ENCODE results near the gene MAPKAPK2. TPM values are rescaled to one million over a fixed set of nuclear protein-coding genes. Genes with fewer than 3 reads are reported as not detected.
"Not testable (repeated sequence)": the region's sequence is repeated elsewhere in the genome, so short reads cannot be mapped to it uniquely, and the experiment has no call there.

The MAPKAPK2 gene
- total RNA-seq, 4 donors from 2014 or later, result 37.8 to 50.7 (median 43.2) TPM

DNA sequence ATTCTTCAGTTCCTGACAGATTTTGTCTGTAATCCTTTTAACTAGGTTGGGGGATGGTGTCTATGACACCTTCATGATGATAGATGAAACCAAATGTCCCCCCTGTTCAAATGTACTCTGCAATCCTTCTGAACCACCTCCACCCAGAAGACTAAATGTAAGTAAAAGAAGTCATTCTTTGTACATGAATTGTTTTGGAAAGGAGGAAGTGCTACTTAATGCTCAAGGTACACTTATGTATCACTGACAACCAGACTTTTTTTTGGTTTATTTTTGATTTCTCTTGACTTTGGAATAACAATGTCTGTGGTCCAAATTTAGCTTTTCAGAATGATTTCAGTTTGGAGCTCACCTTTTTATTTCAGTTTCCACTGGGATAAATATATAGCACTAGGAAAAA is 47.1 kb upstream of the MAPKAPK2 start:
- Histone ChIP-seq H3K9me3 (no peaks in the 10 kb centered on the region), H3K4me1 (peaks cover 4 to 44% (median 20%) of the 10 kb centered on the region in 3 donors), H3K36me3 (no peaks in the 10 kb centered on the region), H3K27me3 (no peaks in the 10 kb centered on the region), H3K4me3 (no peak overlapping the region), H3K27ac (no peak overlapping the region)
- no peak for DNase-seq
- TF ChIP-seq, protein P1, sequence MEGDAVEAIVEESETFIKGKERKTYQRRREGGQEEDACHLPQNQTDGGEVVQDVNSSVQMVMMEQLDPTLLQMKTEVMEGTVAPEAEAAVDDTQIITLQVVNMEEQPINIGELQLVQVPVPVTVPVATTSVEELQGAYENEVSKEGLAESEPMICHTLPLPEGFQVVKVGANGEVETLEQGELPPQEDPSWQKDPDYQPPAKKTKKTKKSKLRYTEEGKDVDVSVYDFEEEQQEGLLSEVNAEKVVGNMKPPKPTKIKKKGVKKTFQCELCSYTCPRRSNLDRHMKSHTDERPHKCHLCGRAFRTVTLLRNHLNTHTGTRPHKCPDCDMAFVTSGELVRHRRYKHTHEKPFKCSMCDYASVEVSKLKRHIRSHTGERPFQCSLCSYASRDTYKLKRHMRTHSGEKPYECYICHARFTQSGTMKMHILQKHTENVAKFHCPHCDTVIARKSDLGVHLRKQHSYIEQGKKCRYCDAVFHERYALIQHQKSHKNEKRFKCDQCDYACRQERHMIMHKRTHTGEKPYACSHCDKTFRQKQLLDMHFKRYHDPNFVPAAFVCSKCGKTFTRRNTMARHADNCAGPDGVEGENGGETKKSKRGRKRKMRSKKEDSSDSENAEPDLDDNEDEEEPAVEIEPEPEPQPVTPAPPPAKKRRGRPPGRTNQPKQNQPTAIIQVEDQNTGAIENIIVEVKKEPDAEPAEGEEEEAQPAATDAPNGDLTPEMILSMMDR (IDR thresholded peaks at IDR 0.05), result no peak
- TF ChIP-seq POLR2A (IDR thresholded peaks at IDR 0.05), result no peak
- intact Hi-C loops (cut with DNase I), result no loop called here

DNA sequence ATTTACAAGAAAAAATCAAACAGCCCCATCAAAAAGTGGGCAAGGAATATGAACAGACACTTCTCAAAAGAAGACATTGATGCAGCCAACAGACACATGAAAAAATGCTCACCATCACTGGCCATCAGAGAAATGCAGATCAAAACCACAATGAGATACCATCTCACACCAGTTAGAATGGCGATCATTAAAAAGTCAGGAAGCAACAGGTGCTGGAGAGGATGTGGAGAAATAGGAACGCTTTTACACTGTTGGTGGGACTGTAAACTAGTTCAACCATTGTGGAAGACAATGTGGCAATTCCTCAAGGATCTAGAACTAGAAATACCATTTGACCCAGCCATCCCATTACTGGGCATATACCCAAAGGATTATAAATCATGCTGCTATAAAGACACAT is 42.6 kb upstream of the MAPKAPK2 start:
- WGBS, 2 donors, result 80 to 92% methylated on average over 2 of the region's 2 CpGs
- H3K36me3 ChIP-seq, result not testable (repeated sequence)

DNA sequence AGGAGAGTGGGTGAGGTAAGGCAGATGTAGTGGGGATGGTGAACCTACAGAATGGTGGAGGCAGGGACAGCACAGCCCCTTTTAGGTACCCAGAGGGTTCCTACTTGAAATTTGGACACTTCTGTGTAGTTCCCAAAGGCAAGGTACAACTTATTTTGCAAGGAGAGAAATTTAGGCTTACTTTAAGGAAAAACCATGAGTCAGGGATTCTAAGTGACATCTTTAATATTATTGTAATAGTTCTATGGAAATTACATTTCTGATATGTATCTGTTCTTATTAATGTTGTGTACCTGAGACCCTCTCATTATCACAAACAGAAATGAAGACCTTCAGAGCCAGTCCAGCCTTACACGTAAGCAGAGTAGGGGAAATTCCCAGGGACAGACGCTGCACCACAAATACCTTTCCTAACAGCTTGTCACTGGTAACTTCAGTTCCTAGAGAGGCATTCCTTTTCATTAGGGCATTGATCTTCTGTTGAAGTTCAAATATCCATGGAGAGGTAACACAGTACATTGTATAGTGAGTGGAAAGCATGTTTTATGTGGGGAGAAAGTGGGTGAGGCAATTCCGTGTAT is 41.5 kb upstream of the MAPKAPK2 start:
- H3K4me1 ChIP-seq, result no peaks in the 10 kb centered on the region
- no peak overlapping the region for H3K4me3 ChIP-seq
- no peaks in the 10 kb centered on the region for H3K27me3 ChIP-seq
- intact Hi-C loops (cut with DNase I), result no loop called here
- no peak overlapping the region for H3K27ac ChIP-seq
- 73 to 83% methylated on average over 3 of the region's 3 CpGs for WGBS, 2 donors
- peaks cover 0 to 20% (median 6%) of the 10 kb centered on the region in 3 donors for H3K36me3 ChIP-seq
- DNase-seq, result no peak
- no peaks in the 10 kb centered on the region for H3K9me3 ChIP-seq
- no peak for TF ChIP-seq POLR2A (IDR thresholded peaks at IDR 0.05)
- TF ChIP-seq, protein P1 (IDR thresholded peaks at IDR 0.05), result no peak

More for the DNA sequence above, 42.6 kb upstream of the MAPKAPK2 start:
- H3K4me1 ChIP-seq; H3K27ac ChIP-seq; intact Hi-C loops (cut with DNase I); H3K27me3 ChIP-seq; H3K9me3 ChIP-seq; DNase-seq; H3K4me3 ChIP-seq: not testable (repeated sequence)

DNA sequence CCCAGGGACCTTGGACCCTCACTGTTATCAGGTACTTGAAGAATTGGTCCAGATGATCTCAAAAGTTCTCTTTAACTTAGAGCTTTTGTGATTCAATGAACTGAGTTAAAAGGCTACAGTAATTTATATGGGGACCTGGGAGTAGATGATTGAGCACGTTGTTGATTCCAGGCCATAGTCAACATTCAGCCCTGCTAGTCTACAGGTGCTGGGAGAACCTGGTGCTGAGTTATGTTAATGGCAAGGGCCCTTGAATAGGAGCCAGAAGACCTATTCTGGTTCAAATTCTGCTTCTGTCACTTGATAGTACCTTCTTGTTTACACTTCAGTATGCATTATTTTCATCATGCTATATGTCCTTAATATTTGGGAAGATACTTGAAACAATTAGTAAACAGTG is 38.2 kb upstream of the MAPKAPK2 start:
- no peaks in the 10 kb centered on the region for H3K4me1 ChIP-seq
- TF ChIP-seq POLR2A (IDR thresholded peaks at IDR 0.05), result no peak
- TF ChIP-seq, protein P1 (IDR thresholded peaks at IDR 0.05), result no peak
- peaks cover 0 to 29% (median 9%) of the 10 kb centered on the region in 3 donors for H3K36me3 ChIP-seq
- no peaks in the 10 kb centered on the region for H3K27me3 ChIP-seq
- no peak overlapping the region for H3K4me3 ChIP-seq
- 85 to 100% methylated on average over 1 of the region's 1 CpG for WGBS, 2 donors
- DNase-seq, result no peak
- intact Hi-C loops (cut with DNase I), result no loop called here
- H3K27ac ChIP-seq, result no peak overlapping the region
- H3K9me3 ChIP-seq, result no peaks in the 10 kb centered on the region

DNA sequence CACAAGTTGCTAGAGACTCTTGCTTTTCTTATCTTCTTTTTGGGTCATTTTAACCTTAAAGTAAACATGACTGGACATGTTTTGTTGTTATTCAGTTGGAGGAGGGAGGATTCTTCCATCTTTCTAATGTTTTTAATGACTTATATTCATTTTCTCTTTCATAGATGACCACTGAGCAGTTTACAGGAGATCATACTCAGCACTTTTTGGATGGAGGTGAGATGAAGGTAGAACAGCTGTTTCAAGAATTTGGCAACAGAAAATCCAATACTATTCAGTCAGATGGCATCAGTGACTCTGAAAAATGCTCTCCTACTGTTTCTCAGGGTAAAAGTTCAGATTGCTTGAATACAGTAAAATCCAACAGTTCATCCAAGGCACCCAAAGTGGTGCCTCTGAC is 37.5 kb upstream of the MAPKAPK2 start:
- Histone ChIP-seq H3K4me1 (peaks cover 0 to 3% (median 0%) of the 10 kb centered on the region in 3 donors), H3K4me3 (no peak overlapping the region), H3K36me3 (peaks cover 0 to 29% (median 9%) of the 10 kb centered on the region in 3 donors), H3K27me3 (no peaks in the 10 kb centered on the region), H3K27ac (no peak overlapping the region), H3K9me3 (no peaks in the 10 kb centered on the region)
- TF ChIP-seq, protein P1 (IDR thresholded peaks at IDR 0.05), result no peak
- TF ChIP-seq POLR2A (IDR thresholded peaks at IDR 0.05), result no peak
- no peak for DNase-seq
- intact Hi-C loops (cut with DNase I), result no loop called here
